K562 (cell line): ENCODE measurements around the gene POLR3K. TPM values are rescaled to one million over a fixed set of nuclear protein-coding genes. Genes with fewer than 3 reads are reported as not detected.
A peak's percentile ranks its signal among the peaks of the same experiment; 100 is the strongest.

ENCODE experiments used
- ATAC-seq: fragments of 200-7000 bp; cut with Tn5 transposase; 3 replicates; pipeline ENCODE4 v1.9.1; 2020; ENCODE audit warnings: moderate library complexity
- BruUV-seq: library from RNA; stranded (reverse); fragments of 400-500 nt; replicated peaks from 2 replicates; lab custom pipeline; 2021; lab: Mats Ljungman, UMichigan
- CTCF ChIA-PET: fragments of 300-600 bp; formaldehyde crosslinking; extraction: SDS; loops from one replicate; lab custom pipeline; 2021; ENCODE audit warnings: low intra/inter-chr PET ratio; lab: Yijun Ruan, JAX
- POLR2A ChIA-PET: fragments of 300-600, 350-650 bp; sonication (Branson Sonifier 250); formaldehyde crosslinking; extraction: SDS; loops from one replicate; lab custom pipeline; 2021; ENCODE audit warnings: antibody characterized with exemption, inconsistent platforms; lab: Yijun Ruan, JAX
- DNase-seq, 4 experiments: peaks; one replicate each; pipeline versions ENCODE4 v3.0.0 to v3.0.0-alpha.2; 2011 to 2018; ENCODE audit warnings: low spot score in 3 of 4, mixed read lengths in 3 of 4; ENCODE audit errors: extremely low read depth in 1 of 4
- FAIRE-seq: peaks from 2 replicates; lab custom pipeline; 2011; peaks lifted over from hg19 to GRCh38; lab: Jason Lieb, UNC
- H2AFZ ChIP-seq: 2 replicates; pipeline ENCODE4 v1.6.0; 2011; ENCODE audit warnings: low read depth, low read length, control low read depth, inconsistent platforms
- H3K27ac ChIP-seq: fragments of 200-600 bp; 3 replicates; pipeline ENCODE4 v1.8.0; 2011; ENCODE audit warnings: low read depth, mild to moderate bottlenecking, control low read depth, inconsistent platforms, low read length, moderate library complexity, mixed read lengths; ENCODE audit errors: extremely low read depth
- H3K27me3 ChIP-seq, 2 experiments: fragments of 300-600 bp in 1 of 2; 2 replicates in 1 of 2; 3 replicates in 1 of 2; pipeline versions ENCODE4 v1.6.0 to v1.8.0; 2011; ENCODE audit warnings: inconsistent platforms in 2 of 2, low read length in 2 of 2, mild to moderate bottlenecking in 1 of 2, mixed read lengths in 1 of 2, moderate library complexity in 1 of 2; ENCODE audit not compliant: control insufficient read depth in 2 of 2, insufficient read depth in 2 of 2
- H3K36me3 ChIP-seq: fragments of 300-600 bp; 3 replicates; pipeline ENCODE4 v1.8.0; 2011; ENCODE audit warnings: mild to moderate bottlenecking, low read length, inconsistent platforms; ENCODE audit not compliant: control insufficient read depth, insufficient read depth
- H3K4me1 ChIP-seq, 2 experiments: fragments of 200-600 bp in 1 of 2; replicated peaks in 1 of 2; 2 replicates in 1 of 2; 3 replicates in 1 of 2; pipeline versions ENCODE4 v1.5.1 to v1.8.0; 2011; ENCODE audit warnings: inconsistent platforms in 2 of 2, low read length in 2 of 2, mild to moderate bottlenecking in 1 of 2, mixed read lengths in 1 of 2, moderate library complexity in 1 of 2; ENCODE audit not compliant: control insufficient read depth in 2 of 2, insufficient read depth in 2 of 2
- H3K4me2 ChIP-seq: 2 replicates; pipeline ENCODE4 v1.6.1; 2011; ENCODE audit warnings: low read length, control low read depth, inconsistent platforms, mixed read lengths; ENCODE audit not compliant: insufficient read depth
- H3K4me3 ChIP-seq: fragments of 200-600 bp; sonication (generic), shearing (Covaris generic); 2 replicates; pipeline ENCODE4 v1.5.1; 2016; ENCODE audit warnings: control low read depth, inconsistent platforms
- H3K79me2 ChIP-seq: fragments of 200-600 bp; 3 replicates; pipeline ENCODE4 v1.8.0; 2011; ENCODE audit warnings: low read length, inconsistent platforms; ENCODE audit not compliant: control insufficient read depth, insufficient read depth
- H3K9ac ChIP-seq, 2 experiments: 2 replicates each; pipeline versions ENCODE4 v1.6.0 to v1.6.1; 2011; ENCODE audit warnings: low read depth in 2 of 2, low read length in 2 of 2, control low read depth in 1 of 2, inconsistent platforms in 1 of 2, mild to moderate bottlenecking in 1 of 2, mixed read lengths in 1 of 2; ENCODE audit not compliant: insufficient read depth in 1 of 2
- H3K9me1 ChIP-seq: one replicate; pipeline ENCODE4 v1.6.0; 2011; ENCODE audit warnings: inconsistent platforms, mild to moderate bottlenecking, low read length, moderate library complexity; ENCODE audit not compliant: control insufficient read depth, insufficient read depth
- H3K9me3 ChIP-seq: replicated peaks from 2 replicates; pipeline ENCODE4 v1.5.1; 2011; ENCODE audit warnings: low read depth, low read length, inconsistent platforms; ENCODE audit not compliant: control insufficient read depth, insufficient read depth
- H4K20me1 ChIP-seq: replicated peaks from 2 replicates; pipeline ENCODE4 v1.6.1; 2011; ENCODE audit warnings: low read length, inconsistent platforms, mixed read lengths; ENCODE audit not compliant: control insufficient read depth, insufficient read depth
- POLR2G ChIP-seq: fragments of 200-400 bp; formaldehyde crosslinking; IDR thresholded peaks from 2 replicates; pipeline ENCODE4 v1.6.1; 2017; ENCODE audit warnings: low read depth, mild to moderate bottlenecking, antibody characterized with exemption, low read length, moderate library complexity
- RBFOX2 ChIP-seq: fragments of 200-400 bp; formaldehyde crosslinking; IDR thresholded peaks from 2 replicates; pipeline ENCODE4 v1.6.1; 2017; ENCODE audit warnings: low read depth, mild to moderate bottlenecking, low read length, moderate library complexity
- RBM22 ChIP-seq: fragments of 200-400 bp; formaldehyde crosslinking; IDR thresholded peaks from 2 replicates; pipeline ENCODE4 v1.6.1; 2018; ENCODE audit warnings: low read length, low read depth; ENCODE audit not compliant: poor library complexity, severe bottlenecking
- ZNF217 ChIP-seq: sonication (generic); formaldehyde crosslinking; IDR thresholded peaks from 2 replicates; pipeline ENCODE4 v1.8.0; 2022; ENCODE audit warnings: mild to moderate bottlenecking, missing genetic modification reagents
- ZNF263 ChIP-seq: sonication (generic); formaldehyde crosslinking; IDR thresholded peaks from 2 replicates; pipeline ENCODE4 v1.8.0; 2022; ENCODE audit warnings: mild to moderate bottlenecking, missing genetic modification reagents, borderline replicate concordance
- WGBS: fragments of 100-300 bp; shearing (Covaris generic); methylation state at CpG from one replicate; pipeline ENCODE4 v1.1.6; 2016; ENCODE audit warnings: low coverage, mixed read lengths; ENCODE audit not compliant: insufficient coverage; ENCODE audit errors: missing lambda C conversion rate; 5-methylcytosine and 5-hydroxymethylcytosine counted together
- in situ Hi-C: fragments of 300-500 bp; cut with MboI; formaldehyde crosslinking; loops from 4 replicates; pipeline ENCODE4 v1.15.0; 2018; ENCODE audit warnings: inconsistent platforms, mixed read lengths
- intact Hi-C: fragments of 100-400 bp; cut with micrococcal nuclease; formaldehyde crosslinking; loops from 2 replicates; pipeline ENCODE4 v1.14.2; 2022
- polyA plus RNA-seq, 8 experiments: library from polyadenylated mRNA; depleted of rRNA in 4 of 8; stranded (reverse) in 5 of 8; unstranded in 3 of 8; fragments of >200 nt; fragmentation: Nextera tagmentation in 2 of 8; fragmentation: Illumina TruSeq in 1 of 8; extraction: Ambion mirVana in 2 of 8; extraction: Trizol in 1 of 8; gene quantifications; 2 replicates each; pipeline versions ENCODE4 v1.2.1 to v1.2.3, GENCODE V29; 2011 to 2014; ENCODE audit warnings: inconsistent platforms in 1 of 8, missing spikeins in 1 of 8
- total RNA-seq, 7 experiments: library from RNA; depleted of rRNA in 6 of 7; stranded (reverse); fragments of >200 nt in 6 of 7; fragmentation: Illumina TruSeq in 2 of 7; extraction: Trizol in 2 of 7; gene quantifications; 2 replicates each; pipeline versions ENCODE4 v1.2.1 to v1.2.3, GENCODE V29; 2011 to 2021; ENCODE audit warnings: low replicate concordance in 1 of 7

POLR3K gene
- total and polyA plus RNA-seq, 9 of the 15 experiments (the other 6 are each of a cell fraction or from before 2014, with no cell fraction given): 42.1 to 315 (median 86.7) TPM

GRCh38 chr16:92431-93339, 39.3 kb upstream of the POLR3K start:
- CTCF ChIA-PET: no interaction called here
- intact Hi-C loops (no loop called here), in situ Hi-C loops (no loop called here)

GRCh38 chr16:91484-91883, 38.1 kb upstream of the POLR3K start:
- peak; percentile 22; the same call in 2 of the 3 replicates for ATAC-seq
- peak; percentile 56 for FAIRE-seq
- WGBS: 71% methylated on average over 9 of the region's 9 CpGs

More at GRCh38 chr16:92431-93339, 39.3 kb upstream of the POLR3K start:
- Histone ChIP-seq H2AFZ (no peak overlapping the region), H3K36me3 (peaks cover 56% of the 10 kb centered on the region; the same call in 2 of the 3 replicates), H3K79me2 (no peaks in the 10 kb centered on the region), H3K9ac (peak overlapping the region in 1 of 2 experiments; percentile 55; a peak in 1 of 4 replicates), H3K9me1 (no peaks in the 10 kb centered on the region), H3K4me1 (peaks cover 14 to 58% of the 10 kb centered on the region in 2 experiments; a peak in 4 of 5 replicates), H3K27ac (no peak overlapping the region), H4K20me1 (no peaks in the 10 kb centered on the region), H3K4me2 (no peak overlapping the region), H3K27me3 (no peaks in the 10 kb centered on the region), H3K4me3 (no peak overlapping the region), H3K9me3 (no peaks in the 10 kb centered on the region)
- FAIRE-seq (no peak), ATAC-seq (no peak), DNase-seq (no peak)
- TF ChIP-seq POLR2G: peak; percentile 61
- TF ChIP-seq RBM22: peak; percentile 23
- TF ChIP-seq ZNF217: no peak
- no TSS peak for BruUV-seq
- WGBS: 86% methylated on average over 14 of the region's 15 CpGs
- POLR2A ChIA-PET: interaction anchor here (0.6 to 2.7 kb wide), 5 partner anchors 10 to 232 kb away, joined by 3 to 11 read pairs (median 6); partner anchors contain the start of gene MPG

More at GRCh38 chr16:91484-91883, 38.1 kb upstream of the POLR3K start:
- Histone ChIP-seq H4K20me1 (no peaks in the 10 kb centered on the region), H2AFZ (no peak overlapping the region), H3K79me2 (no peaks in the 10 kb centered on the region), H3K27ac (no peak overlapping the region)
- TF ChIP-seq ZNF263 (CRISPR knock-in tag) (peak; percentile 89), RBFOX2 (no peak)
- TF ChIP-seq, all 486 proteins: peak for 1
- Histone ChIP-seq H3K9ac (peak overlapping the region in 1 of 2 experiments; percentile 18; a peak in 1 of 4 replicates), H3K9me1 (no peaks in the 10 kb centered on the region), H3K4me3 (no peak overlapping the region), H3K36me3 (peaks cover 63% of the 10 kb centered on the region; the same call in 2 of the 3 replicates), H3K4me2 (no peak overlapping the region), H3K4me1 (peaks cover 14 to 51% of the 10 kb centered on the region in 2 experiments; a peak in 4 of 5 replicates), H3K27me3 (no peaks in the 10 kb centered on the region), H3K9me3 (no peaks in the 10 kb centered on the region)
- CTCF ChIA-PET: interaction anchor here (0.8 kb wide), 1 partner anchor 26 kb away, joined by 3 read pairs; no protein-coding TSS in a partner anchor
- DNase-seq: no peak
- in situ Hi-C loops: no loop called here
- no TSS peak for BruUV-seq
- POLR2A ChIA-PET: interaction anchor here (0.6 to 2.7 kb wide), 9 partner anchors 9 to 163 kb away, joined by 3 to 11 read pairs (median 4); partner anchors contain the start of gene MPG
- intact Hi-C loops: no loop called here
